Thyroid gland (tissue), 4 donors: Measurements from ENCODE around the gene CYTH1.

ENCODE experiments used
- POLR2A ChIP-seq, 2 donors: fragments of 450-650 bp; IDR thresholded peaks; one replicate each; pipeline ENCODE4 v1.6.1; 2017; ENCODE audit warnings: antibody characterized with exemption in 2 of 2, mild to moderate bottlenecking in 2 of 2, moderate library complexity in 1 of 2
- TF ChIP-seq, protein P1 (sequence below), 6 experiments: fragments of 200-600 bp in 3 of 6; fragments of 450-650 bp in 3 of 6; sonication (generic) in 3 of 6; IDR thresholded peaks; one replicate each; pipeline ENCODE4 v1.5.1; 2016 to 2019; ENCODE audit warnings: antibody characterized with exemption in 6 of 6, mild to moderate bottlenecking in 2 of 6, inconsistent platforms in 1 of 6, moderate library complexity in 1 of 6

GRCh38 chr17:78751447-78752161, 30.5 kb downstream of the CYTH1 start:
- TF ChIP-seq, protein P1, sequence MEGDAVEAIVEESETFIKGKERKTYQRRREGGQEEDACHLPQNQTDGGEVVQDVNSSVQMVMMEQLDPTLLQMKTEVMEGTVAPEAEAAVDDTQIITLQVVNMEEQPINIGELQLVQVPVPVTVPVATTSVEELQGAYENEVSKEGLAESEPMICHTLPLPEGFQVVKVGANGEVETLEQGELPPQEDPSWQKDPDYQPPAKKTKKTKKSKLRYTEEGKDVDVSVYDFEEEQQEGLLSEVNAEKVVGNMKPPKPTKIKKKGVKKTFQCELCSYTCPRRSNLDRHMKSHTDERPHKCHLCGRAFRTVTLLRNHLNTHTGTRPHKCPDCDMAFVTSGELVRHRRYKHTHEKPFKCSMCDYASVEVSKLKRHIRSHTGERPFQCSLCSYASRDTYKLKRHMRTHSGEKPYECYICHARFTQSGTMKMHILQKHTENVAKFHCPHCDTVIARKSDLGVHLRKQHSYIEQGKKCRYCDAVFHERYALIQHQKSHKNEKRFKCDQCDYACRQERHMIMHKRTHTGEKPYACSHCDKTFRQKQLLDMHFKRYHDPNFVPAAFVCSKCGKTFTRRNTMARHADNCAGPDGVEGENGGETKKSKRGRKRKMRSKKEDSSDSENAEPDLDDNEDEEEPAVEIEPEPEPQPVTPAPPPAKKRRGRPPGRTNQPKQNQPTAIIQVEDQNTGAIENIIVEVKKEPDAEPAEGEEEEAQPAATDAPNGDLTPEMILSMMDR (IDR thresholded peaks at IDR 0.05), result no peak
- no peak for TF ChIP-seq POLR2A (IDR thresholded peaks at IDR 0.05)
